HUES6 (cell line): ENCODE results near the gene NADSYN1.

Source experiments
- H3K27ac ChIP-seq: 2 replicates; pipeline ENCODE4 v1.7.0; 2013; ENCODE audit warnings: low read depth, mild to moderate bottlenecking, low read length, inconsistent platforms
- H3K27me3 ChIP-seq: 2 replicates; pipeline ENCODE4 v1.6.1; 2013; ENCODE audit warnings: low read length; ENCODE audit not compliant: control insufficient read depth, insufficient read depth
- H3K36me3 ChIP-seq: 2 replicates; pipeline ENCODE4 v1.6.1; 2013; ENCODE audit warnings: low read length; ENCODE audit not compliant: control insufficient read depth, insufficient read depth
- H3K4me1 ChIP-seq: 2 replicates; pipeline ENCODE4 v1.6.1; 2013; ENCODE audit warnings: low read length; ENCODE audit not compliant: control insufficient read depth, insufficient read depth
- H3K4me3 ChIP-seq: 2 replicates; pipeline ENCODE4 v1.5.1; 2013; ENCODE audit warnings: low read depth, low read length
- H3K9ac ChIP-seq: one replicate; pipeline ENCODE4 v1.6.1; 2013; ENCODE audit warnings: mild to moderate bottlenecking, low read length
- H3K9me3 ChIP-seq: 2 replicates; pipeline ENCODE4 v1.6.1; 2013; ENCODE audit warnings: low read depth, low read length; ENCODE audit not compliant: control insufficient read depth, insufficient read depth

NADSYN1 gene

DNA sequence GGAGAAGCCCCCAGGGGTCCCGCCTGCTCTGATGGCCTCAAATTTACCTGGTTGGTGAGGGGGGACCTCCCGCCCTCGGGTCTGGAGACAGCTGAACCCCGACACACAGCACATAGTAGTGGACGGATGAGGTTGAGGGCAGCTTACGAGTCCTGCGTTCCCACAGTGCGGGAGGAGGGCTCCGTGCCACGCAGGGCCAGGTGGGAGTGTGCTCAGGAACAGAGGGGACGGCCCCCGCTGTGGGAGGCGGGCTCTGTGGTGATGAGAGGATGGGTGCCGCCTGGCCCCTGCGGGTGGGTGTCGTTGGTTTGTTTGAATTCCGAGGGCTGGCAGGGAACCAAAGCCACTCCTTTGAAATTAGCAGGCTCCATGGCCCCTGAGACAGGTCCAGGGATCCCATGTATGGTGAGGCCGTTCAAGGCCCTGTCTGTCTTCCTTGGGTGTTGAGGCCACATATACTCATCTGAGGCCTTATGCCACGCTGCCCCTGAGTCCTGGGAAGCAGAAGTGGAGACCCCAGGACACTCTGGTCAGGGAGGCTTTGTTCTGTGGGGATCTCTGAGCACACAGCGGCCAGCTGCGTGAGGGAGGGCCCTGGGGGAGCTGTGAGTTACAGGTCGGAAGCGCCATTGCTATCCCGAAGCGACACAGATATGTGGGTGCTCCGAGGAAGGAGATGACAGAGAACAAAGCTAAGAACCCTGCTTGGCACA is 21.9 kb downstream of the NADSYN1 start:
- H3K9ac ChIP-seq, result no peak overlapping the region
- H3K4me3 ChIP-seq, result no peak overlapping the region
- no peak overlapping the region for H3K27ac ChIP-seq
- peaks cover 71% of the 10 kb centered on the region for H3K36me3 ChIP-seq
- H3K4me1 ChIP-seq, result peaks cover 10% of the 10 kb centered on the region; the same call in 1 of the 2 replicates
- H3K27me3 ChIP-seq, result no peaks in the 10 kb centered on the region
- peaks cover 1% of the 10 kb centered on the region; the same call in 1 of the 2 replicates for H3K9me3 ChIP-seq

DNA sequence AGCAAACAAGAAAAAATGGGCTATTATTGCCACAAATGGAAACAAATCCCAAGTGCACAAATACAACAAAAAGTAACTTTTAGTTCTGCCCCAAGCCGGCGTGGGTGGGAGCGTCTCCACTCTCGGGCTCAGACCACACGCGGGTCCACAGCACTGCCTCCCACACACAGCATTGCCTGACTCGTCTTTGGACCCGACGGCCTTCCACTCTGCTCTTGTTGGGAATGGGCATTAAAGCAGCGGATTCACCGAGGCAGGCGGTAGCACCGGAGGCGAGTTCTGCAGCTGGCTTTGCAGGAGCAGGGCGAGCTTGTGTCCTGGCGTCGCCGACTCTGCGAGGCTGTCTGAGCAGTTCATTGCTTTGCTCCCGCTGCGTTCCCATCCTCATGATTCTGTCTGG is 23.0 kb downstream of the NADSYN1 start:
- no peaks in the 10 kb centered on the region for H3K9me3 ChIP-seq
- peaks cover 80% of the 10 kb centered on the region for H3K36me3 ChIP-seq
- peaks cover 10% of the 10 kb centered on the region; the same call in 1 of the 2 replicates for H3K4me1 ChIP-seq
- H3K9ac ChIP-seq, result no peak overlapping the region
- no peak overlapping the region for H3K27ac ChIP-seq
- H3K27me3 ChIP-seq, result no peaks in the 10 kb centered on the region
- no peak overlapping the region for H3K4me3 ChIP-seq

DNA sequence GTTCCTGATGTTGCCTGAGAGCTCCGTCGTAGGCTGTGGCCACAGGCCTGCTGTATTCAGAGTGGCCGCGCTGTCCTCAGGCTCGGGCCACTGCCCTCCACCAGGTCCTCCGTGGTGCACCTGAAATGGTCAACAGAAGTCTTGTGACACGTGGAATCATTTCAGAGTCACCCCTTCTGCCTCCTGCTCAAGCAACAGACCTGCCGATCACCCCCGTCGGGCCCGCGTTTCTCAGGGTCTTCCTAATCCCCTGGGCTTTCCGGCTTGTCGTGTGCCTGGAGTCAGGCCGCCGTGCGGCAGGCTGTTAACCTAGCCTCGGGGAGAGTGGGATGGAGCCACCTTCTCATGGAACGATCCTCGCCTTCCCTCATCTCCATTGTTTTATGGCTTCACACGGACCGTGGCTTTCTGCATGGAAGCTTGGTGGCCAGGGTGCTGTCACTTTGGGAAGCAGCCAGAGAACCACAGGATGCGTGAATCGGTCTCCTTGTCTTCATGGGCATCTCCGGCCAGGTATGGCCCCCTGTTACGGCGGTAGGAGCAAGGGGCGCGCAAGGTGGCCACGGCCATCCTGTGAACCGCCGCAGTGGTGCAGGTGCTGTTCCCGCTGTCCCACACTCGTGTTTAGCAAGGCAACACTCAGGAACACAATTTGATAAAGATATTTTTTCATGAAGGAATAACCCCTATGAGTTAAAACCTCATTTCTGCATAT is 24.1 kb downstream of the NADSYN1 start:
- H3K36me3 ChIP-seq, result peaks cover 88% of the 10 kb centered on the region
- no peak overlapping the region for H3K4me3 ChIP-seq
- peaks cover 10% of the 10 kb centered on the region; the same call in 1 of the 2 replicates for H3K4me1 ChIP-seq
- H3K27ac ChIP-seq, result no peak overlapping the region
- H3K27me3 ChIP-seq, result no peaks in the 10 kb centered on the region
- no peak overlapping the region for H3K9ac ChIP-seq
- no peaks in the 10 kb centered on the region for H3K9me3 ChIP-seq

DNA sequence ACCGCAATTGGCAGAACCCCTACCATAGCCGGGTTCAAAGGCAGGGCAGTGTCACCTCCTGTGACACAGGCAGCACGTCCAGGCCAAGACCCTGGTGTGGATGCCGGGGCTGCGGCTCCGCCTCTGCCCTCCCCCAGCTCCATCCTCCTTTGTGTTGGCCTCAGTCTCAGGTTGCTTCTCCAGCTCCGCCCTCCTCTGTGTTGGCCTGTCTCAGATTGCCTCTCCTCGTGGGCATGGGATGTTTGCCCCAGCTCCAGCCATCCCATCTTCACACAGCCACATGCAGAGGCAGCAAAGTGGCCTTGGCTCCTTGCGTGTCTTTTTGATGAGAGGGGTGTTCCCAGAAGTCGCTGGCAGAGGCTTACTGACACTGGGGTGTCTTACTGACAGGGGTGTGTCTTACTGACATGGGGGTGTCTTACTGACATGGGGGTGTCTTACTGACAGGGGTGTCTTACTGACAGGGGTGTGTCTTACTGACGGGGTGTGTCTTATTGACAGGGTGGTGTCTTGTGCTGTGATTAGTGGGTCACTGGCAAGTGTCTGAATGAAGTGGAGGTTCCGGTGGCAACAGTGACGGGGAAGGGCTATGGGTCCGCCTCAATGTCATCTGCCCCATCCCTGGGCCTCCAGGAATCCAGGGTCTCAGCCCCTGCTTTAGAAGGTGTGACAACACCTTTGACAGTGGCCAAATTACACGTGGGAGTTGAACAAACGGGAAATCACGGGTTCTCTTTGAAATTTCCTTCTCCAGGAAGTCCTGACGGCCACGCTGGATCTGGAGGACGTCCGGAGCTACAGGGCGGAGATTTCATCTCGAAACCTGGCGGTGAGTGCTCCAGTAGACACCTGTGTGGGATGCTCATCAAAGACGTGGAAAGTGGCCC is 24.9 kb downstream of the NADSYN1 start:
- H3K9me3 ChIP-seq, result no peaks in the 10 kb centered on the region
- H3K9ac ChIP-seq, result no peak overlapping the region
- H3K27ac ChIP-seq, result no peak overlapping the region
- H3K4me3 ChIP-seq, result no peak overlapping the region
- H3K4me1 ChIP-seq, result peaks cover 10% of the 10 kb centered on the region; the same call in 1 of the 2 replicates
- H3K27me3 ChIP-seq, result no peaks in the 10 kb centered on the region
- peaks cover 84% of the 10 kb centered on the region for H3K36me3 ChIP-seq

DNA sequence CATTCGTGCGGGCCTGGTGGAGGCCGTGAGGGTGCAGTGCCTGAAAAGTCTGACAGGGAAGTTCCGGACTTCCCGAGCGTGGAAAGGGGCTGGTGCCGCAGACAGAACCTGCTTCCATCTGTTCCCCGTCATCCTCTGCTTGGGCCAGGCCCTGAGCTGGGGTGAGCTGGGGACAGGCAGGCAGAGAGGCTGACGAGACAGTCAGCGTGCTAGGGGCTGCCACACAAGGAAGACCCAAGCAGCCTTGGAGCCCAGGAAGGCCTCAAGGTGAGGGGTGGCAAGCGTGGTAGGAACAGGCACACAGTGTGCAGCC is 25.5 kb downstream of the NADSYN1 start:
- Histone ChIP-seq H3K4me3 (no peak overlapping the region), H3K27ac (no peak overlapping the region), H3K9ac (no peak overlapping the region), H3K36me3 (peaks cover 84% of the 10 kb centered on the region), H3K4me1 (peaks cover 10% of the 10 kb centered on the region; the same call in 1 of the 2 replicates), H3K9me3 (no peaks in the 10 kb centered on the region), H3K27me3 (no peaks in the 10 kb centered on the region)

DNA sequence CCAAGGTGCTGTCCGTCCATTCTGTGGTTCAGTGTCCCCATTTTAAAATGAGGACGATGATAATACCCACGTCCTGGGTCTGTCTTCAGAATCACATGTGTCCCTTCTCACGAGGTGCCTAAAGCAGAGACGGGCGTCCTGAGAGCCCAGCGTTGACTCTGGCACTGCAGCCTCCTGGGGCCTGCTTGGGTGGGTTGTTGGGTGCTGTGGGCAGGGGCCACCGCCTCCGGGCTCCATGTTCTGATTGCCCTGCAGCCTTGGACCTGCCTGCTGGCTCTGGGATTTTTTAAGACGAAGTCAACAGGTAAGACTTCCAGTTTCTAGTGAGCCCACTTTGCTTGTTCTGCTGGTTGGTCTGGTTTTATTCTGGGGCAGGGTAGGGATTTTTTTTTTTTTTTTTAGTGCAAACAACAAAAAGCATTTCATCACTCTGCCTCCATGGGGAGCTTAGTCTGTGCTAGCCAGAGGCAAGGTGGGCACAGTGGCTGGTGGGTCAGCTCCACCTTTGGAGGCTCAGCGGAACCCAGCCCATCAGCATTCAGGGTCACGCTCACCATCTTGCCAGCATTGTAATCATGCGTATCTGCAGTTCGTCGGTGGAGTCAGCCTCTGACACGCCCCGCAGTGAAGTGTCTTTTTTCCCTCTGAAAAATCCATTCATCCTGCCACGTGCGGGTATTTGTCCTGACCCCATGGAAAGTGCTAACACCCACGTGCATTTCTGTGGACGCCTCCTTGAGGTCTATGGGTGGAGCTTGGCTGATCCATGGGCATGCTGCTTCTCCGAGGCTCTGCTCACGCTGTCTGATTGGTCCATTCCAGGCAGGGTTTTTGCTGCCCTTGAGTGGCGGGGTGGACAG is 28.3 kb downstream of the NADSYN1 start:
- Histone ChIP-seq H3K36me3 (peaks cover 89% of the 10 kb centered on the region), H3K4me3 (no peak overlapping the region), H3K27me3 (no peaks in the 10 kb centered on the region), H3K4me1 (peaks cover 10% of the 10 kb centered on the region; the same call in 1 of the 2 replicates), H3K9me3 (no peaks in the 10 kb centered on the region), H3K9ac (no peak overlapping the region), H3K27ac (no peak overlapping the region)

DNA sequence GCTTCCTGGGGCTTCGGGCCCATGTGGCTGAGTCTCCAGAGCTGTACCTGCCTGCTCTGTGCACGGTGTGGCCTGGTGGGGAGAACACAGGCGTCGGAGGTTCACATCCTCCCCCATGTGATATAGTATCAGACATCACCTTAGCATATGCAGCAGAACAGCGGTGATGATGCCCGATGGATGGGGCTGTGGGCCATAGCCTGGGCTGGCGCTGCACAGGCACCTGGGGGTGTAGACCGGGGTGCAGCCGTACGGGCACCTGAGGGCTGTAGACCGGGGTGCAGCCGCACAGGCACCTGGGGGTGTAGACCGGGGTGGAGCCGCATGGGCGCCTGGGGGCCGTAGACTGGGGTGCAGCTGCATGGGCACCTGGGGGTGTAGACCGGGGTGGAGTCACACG is 29.2 kb downstream of the NADSYN1 start:
- peaks cover 85% of the 10 kb centered on the region for H3K36me3 ChIP-seq
- no peak overlapping the region for H3K9ac ChIP-seq
- H3K27me3 ChIP-seq, result no peaks in the 10 kb centered on the region
- no peaks in the 10 kb centered on the region for H3K9me3 ChIP-seq
- peaks cover 8% of the 10 kb centered on the region; the same call in 1 of the 2 replicates for H3K4me1 ChIP-seq
- H3K4me3 ChIP-seq, result no peak overlapping the region
- no peak overlapping the region for H3K27ac ChIP-seq

DNA sequence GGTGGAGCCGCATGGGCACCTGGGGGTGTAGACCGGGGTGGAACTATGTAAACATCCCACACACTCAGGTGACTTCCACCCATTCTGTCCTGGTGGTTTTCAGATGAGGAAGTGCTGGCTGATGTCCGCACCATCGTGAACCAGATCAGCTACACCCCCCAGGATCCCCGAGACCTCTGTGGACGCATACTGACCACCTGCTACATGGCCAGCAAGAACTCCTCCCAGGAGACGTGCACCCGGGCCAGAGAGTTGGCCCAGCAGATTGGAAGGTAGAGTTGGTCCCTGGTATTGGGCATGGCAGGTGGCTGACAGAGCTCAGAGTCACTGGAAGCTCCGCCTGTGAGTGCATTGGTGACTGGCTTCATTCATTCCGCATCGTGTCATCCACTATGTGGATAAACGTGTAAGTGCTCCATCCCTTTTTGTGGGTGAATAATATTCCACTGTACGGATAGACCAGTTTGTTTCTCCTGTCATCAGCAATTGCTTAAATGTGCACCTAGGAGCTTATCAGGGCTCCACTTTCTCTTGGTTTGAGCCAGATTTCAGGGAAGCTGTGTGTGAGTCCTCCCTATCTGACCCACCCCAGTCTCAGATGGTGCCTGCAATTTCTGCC is 29.9 kb downstream of the NADSYN1 start:
- Histone ChIP-seq H3K9me3 (no peaks in the 10 kb centered on the region), H3K27me3 (no peaks in the 10 kb centered on the region), H3K9ac (no peak overlapping the region), H3K4me1 (peaks cover 4% of the 10 kb centered on the region; the same call in 1 of the 2 replicates), H3K27ac (no peak overlapping the region), H3K36me3 (peaks cover 80% of the 10 kb centered on the region), H3K4me3 (no peak overlapping the region)

DNA sequence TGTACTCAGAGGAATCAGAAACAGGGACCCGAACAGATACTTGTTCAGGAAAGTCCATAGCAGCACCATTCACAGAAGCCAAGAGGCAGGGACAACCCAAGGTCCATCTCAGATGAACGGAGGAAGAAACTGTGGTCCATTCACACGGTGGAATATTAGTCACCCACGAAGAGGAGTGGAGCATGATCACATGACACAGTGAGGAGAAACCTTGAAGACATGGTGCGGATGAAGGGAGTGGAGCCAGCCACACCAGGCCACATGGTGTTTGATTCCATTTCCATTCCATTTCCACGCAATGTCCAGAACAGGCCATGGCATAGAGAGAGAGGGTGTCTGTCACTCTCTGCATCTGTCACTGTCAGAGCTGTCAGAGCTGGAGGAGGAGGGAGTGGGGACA is 30.7 kb downstream of the NADSYN1 start:
- peaks cover 72% of the 10 kb centered on the region for H3K36me3 ChIP-seq
- H3K27me3 ChIP-seq, result no peaks in the 10 kb centered on the region
- H3K27ac ChIP-seq, result no peak overlapping the region
- H3K4me1 ChIP-seq, result peaks cover 10% of the 10 kb centered on the region; the same call in 1 of the 2 replicates
- H3K4me3 ChIP-seq, result no peak overlapping the region
- H3K9me3 ChIP-seq, result no peaks in the 10 kb centered on the region
- no peak overlapping the region for H3K9ac ChIP-seq
